Pancreas (tissue), 10 donors: ENCODE measurements around the gene MTSS2. TPM values are rescaled to one million over a fixed set of nuclear protein-coding genes. Genes with fewer than 3 reads are reported as not detected.

Experiments used
- ATAC-seq, 4 donors: fragments of 200-7000 bp; cut with Tn5 transposase; one replicate each; pipeline versions ENCODE4 v1.8.0 to v1.9.1; 2020; ENCODE audit warnings: mild to moderate bottlenecking in 4 of 4, moderate library complexity in 4 of 4
- DNase-seq, 6 donors: peaks; one replicate each; pipeline ENCODE4 v3.0.0-alpha.2; 2020
- FAIRE-seq: peaks from 2 replicates; lab custom pipeline; 2012; peaks lifted over from hg19 to GRCh38; lab: Jason Lieb, UNC
- H3K27ac ChIP-seq, 4 donors: fragments of 200-600 bp; sonication (generic); 1 replicate in 3 of 4; 2 replicates in 1 of 4; pipeline versions ENCODE4 v1.5.0 to v1.8.0; 2020
- H3K27me3 ChIP-seq, 4 donors: fragments of 200-600 bp; one replicate each; pipeline ENCODE4 v1.8.0; 2021
- H3K36me3 ChIP-seq, 3 donors: fragments of 200-600 bp; sonication (generic) in 1 of 3; one replicate each; pipeline versions ENCODE4 v1.5.0 to v1.8.0; 2020 to 2021
- H3K4me1 ChIP-seq, 3 donors: fragments of 200-600 bp; one replicate each; pipeline ENCODE4 v1.8.0; 2021
- H3K4me3 ChIP-seq, 4 donors: fragments of 200-600 bp; sonication (generic) in 2 of 4; one replicate each; pipeline versions ENCODE4 v1.5.0 to v1.8.0; 2020 to 2021
- H3K9me3 ChIP-seq, 4 donors: fragments of 200-600 bp; one replicate each; pipeline ENCODE4 v1.8.0; 2021
- CTCF ChIP-seq, 4 donors: fragments of 200-600 bp; sonication (generic) in 3 of 4; IDR thresholded peaks; one replicate each; pipeline versions ENCODE4 v1.5.0 to v1.8.0; 2021; ENCODE audit warnings: antibody characterized with exemption in 4 of 4
- WGBS, 2 donors: extraction: QIAGEN DNeasy Blood & Tissue Kit; methylation state at CpG; one replicate each; pipeline ENCODE4 v1.1.7; 2013; 5-methylcytosine and 5-hydroxymethylcytosine counted together
- intact Hi-C, 3 donors: fragments of 100-400 bp; cut with DNase I; formaldehyde crosslinking; loops; one replicate each; pipeline versions ENCODE4 v1.11.1 to v1.14.2; 2022
- polyA plus RNA-seq, 2 donors: library from polyadenylated mRNA; stranded (reverse); fragments of 200-250 nt; gene quantifications; one replicate each; pipeline ENCODE4 v1.2.3, GENCODE V29; 2013
- total RNA-seq, 6 donors: library from RNA; stranded (reverse); fragmentation: NEBNext Ultra II Directional in 4 of 6; extraction: Animal tissue kit (Norgen Biotek cat#: 25700) in 4 of 6; gene quantifications; one replicate each; pipeline versions ENCODE4 v1.2.1 to v1.2.4, GENCODE V29; 2021 to 2023
- donor health status: healthy with polysubstance abuse.
- donor health status: DM: no; HTN: no; CAD: no; lungs with moderate emphysema.
- donor health status: DM: no; HTN: no; CAD: no.
- donor health status: control.
- donor health status: control.
- donor health status: Bipolar disorder and iron deficiency.
- donor health status: DM: yes; HTN: yes; CAD: no.
- donor health status: DM: no; HTN: no; CAD: no.
- donor health status: DM: no; HTN: no; CAD: no.
- donor health status: DM: yes; HTN: yes; CAD: no.

Gene MTSS2
- total and polyA plus RNA-seq, 8 donors: 5.0 to 39.1 (median 9.8) TPM

GRCh38 chr16:70657956-70658355, 27.9 kb downstream of the MTSS2 start:
- no peak for FAIRE-seq
- TF ChIP-seq CTCF (IDR thresholded peaks at IDR 0.05): no peak
- H3K36me3 ChIP-seq: no peaks in the 10 kb centered on the region
- no peak for ATAC-seq
- H3K9me3 ChIP-seq: no peaks in the 10 kb centered on the region
- H3K27ac ChIP-seq: no peak overlapping the region
- DNase-seq: peak in 1 of 6 donors; percentile 34
- no peak overlapping the region for H3K4me3 ChIP-seq
- no peaks in the 10 kb centered on the region for H3K4me1 ChIP-seq
- intact Hi-C loops: loop anchor here in 2 of 3 donors (10.0 kb wide), 2 partner anchors 123 to 283 kb away; no protein-coding TSS in a partner anchor
- 77 to 89% methylated on average over 7 of the region's 7 CpGs for WGBS, 2 donors
- H3K27me3 ChIP-seq: no peaks in the 10 kb centered on the region

- Histone ChIP-seq H3K27me3 (no peaks in the 10 kb centered on the region), H3K9me3 (no peaks in the 10 kb centered on the region), H3K4me3 (no peak overlapping the region), H3K36me3 (no peaks in the 10 kb centered on the region), H3K27ac (no peak overlapping the region), H3K4me1 (no peaks in the 10 kb centered on the region)
- WGBS, 2 donors: 59 to 68% methylated on average over 22 of the region's 22 CpGs
- TF ChIP-seq CTCF (IDR thresholded peaks at IDR 0.05): no peak
- ATAC-seq (no peak), FAIRE-seq (no peak), DNase-seq (peak in 2 of 6 donors; percentile 50 to 66)
- intact Hi-C loops: loop anchor here in 2 of 3 donors (10.0 kb wide), 2 partner anchors 122 to 282 kb away; no protein-coding TSS in a partner anchor
Measured at GRCh38 chr16:70656712-70657263, 29.1 kb downstream of the MTSS2 start.

- Histone ChIP-seq H3K9me3 (no peaks in the 10 kb centered on the region), H3K27me3 (no peaks in the 10 kb centered on the region), H3K36me3 (no peaks in the 10 kb centered on the region), H3K4me3 (no peak overlapping the region), H3K4me1 (no peaks in the 10 kb centered on the region), H3K27ac (no peak overlapping the region)
- no peak for TF ChIP-seq CTCF (IDR thresholded peaks at IDR 0.05)
- WGBS, 2 donors: 71 to 81% methylated on average over 8 of the region's 8 CpGs
- ATAC-seq: no peak
- no peak for FAIRE-seq
- DNase-seq: no peak
- intact Hi-C loops: loop anchor here in 2 of 3 donors (10.0 kb wide), 2 partner anchors 121 to 281 kb away; no protein-coding TSS in a partner anchor
Measured at GRCh38 chr16:70656065-70656711, 29.7 kb downstream of the MTSS2 start.

- Histone ChIP-seq H3K4me1 (no peaks in the 10 kb centered on the region), H3K4me3 (peak overlapping the region in 1 of 4 donors; percentile 31), H3K36me3 (no peaks in the 10 kb centered on the region), H3K27me3 (no peaks in the 10 kb centered on the region), H3K9me3 (no peaks in the 10 kb centered on the region), H3K27ac (no peak overlapping the region)
- peak; percentile 57 to 90 (median 72) for DNase-seq
- 28 to 32% methylated on average over 35 of the region's 35 CpGs for WGBS, 2 donors
- TF ChIP-seq CTCF (IDR thresholded peaks at IDR 0.05): peak; percentile 80 to 89 (median 86)
- intact Hi-C loops: loop anchor here in 2 of 3 donors (10.0 kb wide), 2 partner anchors 119 to 279 kb away; no protein-coding TSS in a partner anchor
- peak; percentile 86 to 98 (median 94) for ATAC-seq
- FAIRE-seq: peak; percentile 97
Measured at GRCh38 chr16:70653809-70654771, 31.8 kb downstream of the MTSS2 start.
